Mesenteric fat pad (tissue), 1 donor: Measurements from ENCODE around the gene PLD3. TPM values are rescaled to one million over a fixed set of nuclear protein-coding genes. Genes with fewer than 3 reads are reported as not detected.
"Not testable (repeated sequence)": the region's sequence is repeated elsewhere in the genome, so short reads cannot be mapped to it uniquely, and the experiment has no call there.

Experiments used
- DNase-seq: peaks from one replicate; pipeline ENCODE4 v3.0.0-alpha.2; 2020; ENCODE audit warnings: low spot score
- total RNA-seq: library from RNA; stranded (reverse); fragmentation: NEBNext Ultra II Directional; extraction: Animal tissue kit (Norgen Biotek cat#: 25700); gene quantifications from one replicate; pipeline ENCODE4 v1.2.1, GENCODE V29; 2021
- donor health status: DM: yes; HTN: yes; CAD: no.

Gene PLD3
- total RNA-seq, 1 donor from 2014 or later: 275 TPM

GRCh38 chr19:40362160-40362559 lies 13.7 kb downstream of the PLD3 start:
- no peak for DNase-seq

- DNase-seq: no peak
These were observed 14.6 kb downstream of the PLD3 start for GRCh38 chr19:40363069-40363468.

- DNase-seq: no peak
These were observed 16.5 kb downstream of the PLD3 start for GRCh38 chr19:40365010-40365409.

DNA sequence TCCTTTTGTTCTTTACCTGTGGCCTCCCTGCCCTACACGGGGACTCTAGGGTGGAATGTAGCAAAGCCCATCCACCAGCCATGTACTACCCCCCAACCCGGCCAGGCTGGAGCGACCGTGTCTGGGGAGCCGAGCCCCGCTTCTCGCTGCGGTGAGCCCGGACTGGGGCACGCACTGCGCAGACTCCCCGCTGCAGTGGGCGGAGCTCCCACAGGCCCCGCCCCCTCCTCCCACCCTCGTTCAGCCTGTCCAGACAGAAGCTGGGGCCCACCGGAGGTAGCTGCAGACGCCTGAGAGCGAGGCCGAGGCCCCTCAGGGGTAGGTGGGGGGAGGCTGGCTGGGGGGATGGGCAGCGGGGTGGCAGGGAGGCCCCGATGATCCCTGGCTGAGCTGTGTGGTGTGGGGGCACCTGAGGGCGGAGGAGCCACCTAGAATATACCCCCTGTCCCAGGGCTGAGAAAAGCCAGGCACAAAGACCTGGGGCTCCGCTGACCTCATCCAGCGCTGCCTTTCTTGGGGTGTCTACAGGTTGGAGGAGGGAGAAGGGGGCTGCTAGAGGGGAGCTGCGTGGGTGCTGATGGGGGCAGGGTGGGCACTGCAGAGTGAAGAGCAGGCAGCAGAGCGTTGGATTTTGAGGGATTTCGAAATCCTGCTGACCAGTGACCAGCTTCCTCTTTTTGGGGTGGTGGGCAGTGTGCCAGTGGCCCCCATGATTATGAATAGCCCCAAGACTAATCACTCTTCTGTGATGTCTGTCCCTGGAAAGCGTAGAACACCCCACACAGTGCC lies 17.3 kb downstream of the PLD3 start:
- no peak for DNase-seq

DNA sequence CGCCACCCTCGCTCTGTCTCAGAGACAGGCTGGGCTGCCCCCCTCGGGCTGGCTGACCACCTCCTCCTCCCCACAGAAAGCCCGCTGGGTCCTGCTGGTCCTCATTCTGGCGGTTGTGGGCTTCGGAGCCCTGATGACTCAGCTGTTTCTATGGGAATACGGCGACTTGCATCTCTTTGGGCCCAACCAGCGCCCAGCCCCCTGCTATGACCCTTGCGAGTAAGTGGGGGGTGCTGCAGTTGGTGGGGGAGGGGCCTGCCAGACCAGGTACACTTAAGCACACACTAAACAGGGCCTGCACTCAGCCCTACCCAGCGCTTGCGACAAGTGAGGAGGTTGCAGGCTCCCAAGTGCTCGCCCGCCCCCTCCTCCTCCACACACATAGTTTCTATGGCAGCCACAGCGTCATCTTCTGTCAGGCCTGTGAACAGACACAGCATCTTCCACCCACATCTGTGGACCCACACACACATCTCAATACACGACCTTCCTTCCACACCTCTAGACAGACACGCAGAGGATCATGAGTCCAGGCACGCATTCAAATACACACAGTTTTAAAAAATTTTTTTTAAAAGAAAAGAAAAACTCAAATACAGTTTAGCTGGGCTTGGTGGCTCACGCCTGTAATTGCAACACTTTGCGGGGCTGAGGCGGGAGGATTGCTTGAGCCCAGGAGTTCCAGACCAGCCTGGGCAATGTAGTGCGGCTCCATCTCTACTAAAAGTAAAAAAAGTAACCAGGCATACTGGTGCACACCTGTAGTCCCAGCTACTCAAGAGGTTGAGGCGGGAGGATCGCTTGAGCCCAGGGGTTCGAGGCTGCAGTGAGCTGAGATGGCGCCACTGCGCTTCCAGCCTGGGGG lies 18.4 kb downstream of the PLD3 start:
- DNase-seq: no peak

GRCh38 chr19:40367577-40368434 lies 19.3 kb downstream of the PLD3 start:
- DNase-seq: no peak

DNA sequence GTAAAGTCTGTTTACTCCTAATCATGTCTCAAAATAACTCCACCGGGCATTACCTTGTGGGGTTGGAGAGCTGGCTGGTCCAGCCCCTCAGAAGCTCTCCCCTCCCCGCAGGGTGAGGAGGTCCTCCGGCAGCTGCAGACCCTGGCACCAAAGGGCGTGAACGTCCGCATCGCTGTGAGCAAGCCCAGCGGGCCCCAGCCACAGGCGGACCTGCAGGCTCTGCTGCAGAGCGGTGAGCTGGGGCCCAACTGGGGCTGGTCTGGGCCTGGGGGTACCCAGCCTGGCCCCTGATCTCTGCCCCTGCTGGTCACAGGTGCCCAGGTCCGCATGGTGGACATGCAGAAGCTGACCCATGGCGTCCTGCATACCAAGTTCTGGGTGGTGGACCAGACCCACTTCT lies 21.3 kb downstream of the PLD3 start:
- no peak for DNase-seq

DNA sequence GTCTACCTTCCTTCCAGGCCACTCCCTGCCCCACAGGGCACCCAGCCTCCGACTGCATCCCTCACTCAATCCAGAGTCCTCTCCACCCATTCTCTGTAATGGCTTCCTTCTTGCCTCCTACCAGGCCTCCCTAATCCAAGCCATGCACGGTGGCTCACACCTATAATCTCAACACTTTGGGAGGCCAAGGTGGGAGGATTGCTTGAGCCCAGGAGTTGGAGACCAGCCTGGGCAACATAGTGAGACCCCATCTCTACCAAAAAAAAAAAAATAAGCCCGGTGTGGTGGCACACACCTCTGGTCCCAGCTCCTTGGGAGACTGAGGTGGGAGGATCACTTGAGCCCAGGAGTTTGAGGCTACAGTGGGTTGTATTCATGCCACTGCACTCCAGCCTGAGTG lies 21.8 kb downstream of the PLD3 start:
- not testable (repeated sequence) for DNase-seq

- no peak for DNase-seq
These were observed 22.7 kb downstream of the PLD3 start for GRCh38 chr19:40370997-40371801.

- no peak for DNase-seq
These were observed 23.3 kb downstream of the PLD3 start for GRCh38 chr19:40371802-40372122.

- no peak for DNase-seq
These were observed 25.6 kb downstream of the PLD3 start for GRCh38 chr19:40374084-40374483.

- DNase-seq: no peak
These were observed 27.9 kb downstream of the PLD3 start for GRCh38 chr19:40376286-40376862.

DNA sequence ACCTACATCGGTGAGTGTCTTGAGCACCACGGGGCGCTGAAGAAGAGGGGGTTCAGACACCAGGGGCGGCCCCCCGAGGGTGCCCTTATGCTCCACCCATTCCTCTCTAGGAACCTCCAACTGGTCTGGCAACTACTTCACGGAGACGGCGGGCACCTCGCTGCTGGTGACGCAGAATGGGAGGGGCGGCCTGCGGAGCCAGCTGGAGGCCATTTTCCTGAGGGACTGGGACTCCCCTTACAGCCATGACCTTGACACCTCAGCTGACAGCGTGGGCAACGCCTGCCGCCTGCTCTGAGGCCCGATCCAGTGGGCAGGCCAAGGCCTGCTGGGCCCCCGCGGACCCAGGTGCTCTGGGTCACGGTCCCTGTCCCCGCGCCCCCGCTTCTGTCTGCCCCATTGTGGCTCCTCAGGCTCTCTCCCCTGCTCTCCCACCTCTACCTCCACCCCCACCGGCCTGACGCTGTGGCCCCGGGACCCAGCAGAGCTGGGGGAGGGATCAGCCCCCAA lies 29.4 kb downstream of the PLD3 start:
- DNase-seq: no peak

GRCh38 chr19:40378509-40378908 lies 30.0 kb downstream of the PLD3 start:
- no peak for DNase-seq

- no peak for DNase-seq
These were observed 31.1 kb downstream of the PLD3 start for GRCh38 chr19:40379446-40380198.

GRCh38 chr19:40380199-40381037 lies 31.9 kb downstream of the PLD3 start:
- no peak for DNase-seq

DNA sequence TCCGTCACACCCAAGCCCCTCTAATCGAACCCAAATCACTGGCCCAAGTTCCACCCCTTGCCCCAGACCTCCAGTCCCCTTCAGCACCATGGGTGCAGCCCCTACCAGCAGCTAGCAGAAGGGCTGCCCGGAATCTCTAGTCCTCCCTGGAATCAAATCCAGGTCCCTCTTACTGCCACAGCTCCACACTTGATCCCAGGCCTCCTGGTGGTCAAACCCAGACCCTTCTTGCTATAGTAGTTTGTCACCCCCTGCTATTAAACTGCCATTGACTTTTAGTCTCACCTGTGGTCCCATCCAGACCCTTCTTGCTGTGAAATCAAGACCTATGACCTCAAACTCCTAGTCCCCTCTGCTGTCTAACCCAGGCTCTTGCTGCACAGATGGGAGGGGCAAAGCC lies 32.8 kb downstream of the PLD3 start:
- no peak for DNase-seq

DNA sequence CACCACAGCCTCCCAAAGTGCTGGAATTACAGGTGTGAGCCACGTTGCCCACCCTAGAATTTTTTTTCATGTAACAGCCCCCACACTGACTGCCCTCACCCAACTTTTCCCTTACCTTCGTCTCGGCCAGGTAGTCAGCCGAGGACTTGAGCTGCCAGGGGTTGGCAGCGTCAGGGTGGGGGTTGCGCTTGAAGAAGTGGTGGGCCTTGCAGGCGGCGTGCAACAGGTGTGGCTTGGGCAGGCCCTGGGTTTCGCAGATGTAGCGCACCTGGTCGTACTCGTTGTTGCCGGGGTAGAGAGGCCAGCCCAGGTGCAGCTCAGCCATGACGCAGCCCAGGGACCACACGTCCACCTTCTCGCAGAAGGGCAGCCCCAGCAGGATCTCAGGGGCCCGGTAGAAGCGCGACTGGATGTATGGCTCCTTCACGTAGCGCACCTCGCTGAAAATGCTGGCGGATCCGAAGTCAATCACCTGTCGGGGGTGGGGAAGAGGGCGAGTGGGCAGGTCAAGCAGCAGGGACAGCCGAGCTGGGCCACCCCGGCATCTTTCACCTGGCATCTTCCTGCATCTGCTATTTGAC lies 35.3 kb downstream of the PLD3 start:
- DNase-seq: no peak
